Left renal cortex interstitium (tissue), 4 donors: ENCODE data around the gene KAT8. TPM values are rescaled to one million over a fixed set of nuclear protein-coding genes. Genes with fewer than 3 reads are reported as not detected.
"Not testable (repeated sequence)": the region's sequence is repeated elsewhere in the genome, so short reads cannot be mapped to it uniquely, and the experiment has no call there.

ENCODE experiments used
- DNase-seq, 4 donors: peaks; one replicate each; pipeline ENCODE4 v3.0.0-alpha.2; 2013; ENCODE audit warnings: low read depth in 4 of 4, low spot score in 2 of 4, missing footprints in 1 of 4
- polyA plus RNA-seq, 4 donors: library from polyadenylated mRNA; unstranded; fragments of 120-200 nt; gene quantifications; one replicate each; pipeline ENCODE4 v1.2.1, GENCODE V29; 2013; ENCODE audit not compliant: insufficient read length in 4 of 4

KAT8 gene
- polyA plus RNA-seq, 4 donors, result 56.6 to 86.1 (median 70.4) TPM

DNA sequence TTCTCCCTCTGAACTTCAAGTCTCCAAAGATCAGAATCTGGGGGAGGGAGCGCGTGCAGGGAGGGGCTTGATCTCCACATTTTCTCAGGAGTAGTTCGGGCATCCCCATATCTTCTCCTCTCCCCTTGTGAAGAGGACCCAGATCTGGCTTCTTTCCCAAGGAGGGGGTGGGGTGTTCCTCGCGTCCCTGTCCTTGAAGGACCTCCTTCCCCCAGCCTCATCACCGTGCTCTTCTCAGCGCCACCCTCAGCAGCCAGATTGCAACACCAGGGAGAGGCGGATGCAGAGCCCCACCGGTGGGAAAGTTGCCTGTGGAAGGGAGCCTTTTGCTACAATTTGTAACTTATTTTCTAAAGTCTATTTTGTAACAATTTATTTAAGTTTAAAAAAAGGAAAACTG lies 34.4 kb upstream of the KAT8 start:
- DNase-seq, result no peak

DNA sequence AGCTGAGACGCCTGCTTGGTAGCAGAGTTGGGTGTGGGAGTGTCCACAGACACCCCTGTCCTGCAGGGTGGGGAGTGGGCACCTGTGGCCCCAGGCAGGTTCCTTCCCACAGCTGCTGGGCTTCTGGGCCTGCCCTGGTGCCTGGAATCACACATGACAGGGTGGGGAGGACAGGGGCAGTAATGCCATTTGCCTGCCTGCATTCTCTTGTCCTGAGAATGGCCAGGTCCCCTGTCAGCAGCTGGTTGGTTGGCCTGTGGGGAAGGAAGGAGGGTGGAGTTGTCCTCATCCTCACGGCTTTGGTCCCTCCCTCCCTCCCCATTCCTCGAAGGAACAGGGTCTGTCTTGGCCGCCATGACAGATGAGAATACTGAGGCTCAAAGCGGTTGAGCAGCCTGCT lies 33.9 kb upstream of the KAT8 start:
- no peak for DNase-seq

GRCh38 chr16:31083981-31084380 lies 33.5 kb upstream of the KAT8 start:
- DNase-seq, result no peak

DNA sequence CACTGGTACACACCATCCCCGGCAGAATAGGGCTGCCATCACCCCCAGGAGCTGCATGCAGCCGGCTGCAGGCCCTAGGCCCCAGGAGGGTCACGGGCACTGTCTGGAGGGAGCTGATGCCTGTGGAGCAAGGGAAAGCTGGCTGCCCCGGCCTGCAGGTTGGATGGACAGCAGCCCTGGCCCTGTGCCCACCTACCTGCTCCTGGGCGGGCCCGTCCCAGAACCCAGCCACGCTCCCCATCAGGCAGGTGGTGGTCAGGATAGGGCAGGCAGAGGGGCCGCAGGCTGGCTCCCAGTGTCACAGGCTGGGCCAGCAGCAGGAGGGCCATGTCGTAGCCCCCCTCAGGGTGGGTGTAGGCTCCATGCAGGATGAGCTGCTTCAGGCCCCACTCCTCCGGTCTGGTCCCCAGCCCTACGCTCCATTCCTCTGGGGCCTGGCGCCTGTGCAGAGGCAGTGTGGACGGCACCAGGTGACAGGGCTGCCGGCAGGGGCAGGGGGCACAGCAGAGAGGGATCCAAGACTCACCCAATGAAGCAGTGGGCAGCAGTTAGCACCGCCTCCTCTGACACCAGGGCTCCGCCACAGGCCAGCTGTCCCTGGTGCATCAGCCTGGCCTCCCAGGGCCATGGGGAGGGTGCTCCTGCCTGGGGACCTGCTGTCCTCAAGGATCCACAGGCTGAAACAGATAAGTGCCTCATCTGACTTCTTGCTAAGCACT lies 32.7 kb upstream of the KAT8 start:
- no peak for DNase-seq

- no peak for DNase-seq
Observed at GRCh38 chr16:31085411-31085810, 32.1 kb upstream of the KAT8 start.

DNA sequence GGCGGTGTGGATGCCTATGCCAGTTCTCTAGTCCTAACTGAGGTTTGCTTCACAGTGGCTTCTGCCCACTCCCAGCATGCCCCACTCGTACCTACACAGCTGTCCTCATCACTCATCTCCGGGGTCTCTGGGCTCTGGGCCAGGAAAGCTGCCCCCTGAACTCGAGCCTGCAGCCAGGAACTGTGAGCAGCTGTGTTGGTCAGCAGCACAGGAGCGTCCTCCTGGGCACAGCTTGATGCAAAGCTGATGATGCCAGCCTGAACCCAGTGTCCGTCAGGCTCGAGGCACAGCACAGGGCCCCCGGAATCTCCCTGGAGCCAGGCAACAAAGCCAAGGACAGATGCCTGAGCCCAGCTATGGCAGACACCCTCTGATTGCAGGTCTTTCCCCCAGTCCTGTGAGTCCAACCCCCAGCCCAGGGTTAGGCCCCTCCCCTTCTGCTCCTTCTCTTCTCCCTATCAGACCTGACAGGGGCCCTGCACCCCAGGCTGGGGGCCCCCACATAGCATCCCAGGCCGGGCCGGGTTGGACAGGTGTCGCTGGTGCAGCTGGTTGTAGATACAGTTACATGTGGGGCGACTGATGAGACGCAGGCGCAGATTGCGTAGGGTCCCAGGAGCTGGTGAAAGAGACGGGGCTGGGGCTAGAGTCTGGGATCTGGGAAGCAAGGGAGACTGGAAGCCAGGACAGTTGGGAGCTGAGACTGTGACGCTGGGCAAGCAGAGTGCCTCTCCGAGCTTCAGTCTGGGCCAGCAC lies 31.4 kb upstream of the KAT8 start:
- DNase-seq, result no peak

DNA sequence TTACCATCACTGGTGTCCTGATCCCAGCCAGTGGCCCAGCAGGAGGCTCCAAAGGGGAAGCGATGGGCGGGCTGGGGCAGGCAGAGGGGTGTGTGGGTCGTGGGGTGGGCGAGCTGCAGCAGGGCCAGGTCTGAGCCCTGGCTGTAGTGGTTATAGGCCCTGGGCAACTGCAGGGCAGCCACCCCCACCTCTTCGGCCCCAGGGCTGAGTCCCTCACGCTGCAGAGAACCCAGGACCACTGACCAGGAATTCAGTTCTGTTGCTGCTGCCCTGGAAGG lies 30.9 kb upstream of the KAT8 start:
- no peak for DNase-seq

GRCh38 chr16:31087481-31087880 lies 30.0 kb upstream of the KAT8 start:
- DNase-seq, result no peak

- no peak for DNase-seq
Observed at GRCh38 chr16:31087971-31088370, 29.5 kb upstream of the KAT8 start.

DNA sequence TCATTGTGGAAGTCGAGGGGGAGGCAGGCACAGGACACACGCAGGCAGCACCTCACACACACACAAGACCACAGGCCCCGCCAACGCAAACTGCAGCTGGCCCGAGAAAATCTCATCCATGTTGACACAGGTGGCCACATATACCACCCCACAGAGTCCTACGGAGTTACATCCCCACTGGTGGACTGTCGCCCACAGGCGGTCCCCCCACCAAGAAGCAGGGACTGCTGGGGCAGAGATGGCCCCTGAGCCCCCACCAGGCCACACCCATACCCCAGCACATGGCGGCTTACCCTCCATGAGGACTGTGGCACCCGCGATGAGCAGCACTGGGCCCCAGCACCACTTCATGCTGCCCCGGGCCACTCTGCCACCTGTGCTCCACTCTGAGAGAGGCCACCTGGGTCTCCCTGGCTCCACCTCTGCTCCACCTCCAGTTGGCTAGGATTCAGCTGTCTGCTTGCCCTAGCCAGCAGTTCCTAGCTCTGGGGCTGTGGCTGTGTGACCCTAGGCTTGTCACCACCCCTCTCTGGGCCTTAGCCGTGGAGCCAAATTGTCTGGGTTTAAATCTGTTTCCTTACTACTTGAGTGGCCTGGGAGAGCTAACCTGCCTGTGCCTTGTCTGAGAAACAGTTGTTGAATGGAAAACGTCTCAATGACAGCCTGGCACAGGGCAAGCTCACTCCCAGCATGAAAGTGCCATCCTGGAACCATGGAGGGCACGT lies 28.8 kb upstream of the KAT8 start, which contains the start of gene PRSS53:
PRSS53 (minus strand) TSS at position 485 of the 725 bp plus-strand sequence; CDS start at position 351, 134 bp downstream.
- no peak for DNase-seq

DNA sequence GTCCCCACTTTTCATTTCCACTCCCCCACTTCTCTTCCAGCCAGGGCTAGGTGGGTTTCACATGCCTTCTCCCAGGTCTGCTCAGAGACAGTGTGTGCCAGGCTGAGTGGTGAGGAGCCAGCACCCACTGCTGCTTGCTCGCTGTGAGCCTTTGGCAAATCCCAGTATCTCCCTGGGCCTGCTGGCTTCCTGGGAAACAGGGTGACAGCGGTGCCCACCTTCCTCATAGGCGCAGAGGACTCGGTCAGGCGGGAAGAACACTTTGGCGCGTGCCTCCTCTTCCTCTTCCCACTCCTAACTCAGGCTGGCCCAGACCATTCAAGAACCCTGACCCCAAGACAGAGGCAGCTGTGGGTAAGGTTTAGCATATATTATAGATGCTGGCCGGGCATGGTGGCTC lies 28.3 kb upstream of the KAT8 start:
- no peak for DNase-seq

DNA sequence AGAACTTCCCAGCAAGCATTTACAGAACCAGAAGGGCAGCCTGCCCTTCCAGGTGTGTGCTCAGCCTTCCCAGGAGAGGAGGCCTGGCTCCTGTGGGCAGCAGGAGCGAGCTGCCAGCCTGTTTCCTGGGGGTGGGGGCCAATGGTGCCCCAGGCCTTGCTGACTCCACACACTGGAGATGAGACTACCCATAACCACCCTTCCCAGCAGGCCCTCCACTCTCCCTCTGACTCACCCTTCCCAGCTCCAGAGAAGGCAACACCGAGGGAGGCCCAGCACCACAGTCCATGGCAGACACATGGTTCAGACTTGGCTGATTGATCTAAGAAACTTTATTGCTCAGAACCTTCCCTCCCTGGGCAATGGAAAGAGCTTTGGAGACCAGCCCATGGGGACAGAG lies 26.9 kb upstream of the KAT8 start:
- no peak for DNase-seq

DNA sequence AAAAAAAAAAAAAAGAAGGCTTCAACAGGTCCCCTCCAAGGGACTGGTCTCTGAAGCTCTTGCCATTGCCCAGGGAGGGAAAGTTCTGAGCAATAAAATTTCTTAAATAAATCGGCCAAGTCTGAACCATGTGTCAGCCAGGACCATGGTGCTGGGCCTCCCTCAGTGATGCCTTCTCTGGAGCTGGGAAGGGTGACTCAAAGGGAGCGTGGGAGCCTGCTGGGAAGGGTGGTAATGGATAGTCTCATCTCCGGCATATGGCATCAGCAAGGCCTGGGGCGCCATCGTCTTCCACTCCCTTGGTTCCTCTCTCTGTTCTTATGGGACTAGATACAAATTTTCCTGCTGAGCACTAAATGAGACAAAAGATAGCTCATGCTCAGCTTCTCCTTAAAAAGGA lies 25.1 kb upstream of the KAT8 start:
- DNase-seq, result no peak

DNA sequence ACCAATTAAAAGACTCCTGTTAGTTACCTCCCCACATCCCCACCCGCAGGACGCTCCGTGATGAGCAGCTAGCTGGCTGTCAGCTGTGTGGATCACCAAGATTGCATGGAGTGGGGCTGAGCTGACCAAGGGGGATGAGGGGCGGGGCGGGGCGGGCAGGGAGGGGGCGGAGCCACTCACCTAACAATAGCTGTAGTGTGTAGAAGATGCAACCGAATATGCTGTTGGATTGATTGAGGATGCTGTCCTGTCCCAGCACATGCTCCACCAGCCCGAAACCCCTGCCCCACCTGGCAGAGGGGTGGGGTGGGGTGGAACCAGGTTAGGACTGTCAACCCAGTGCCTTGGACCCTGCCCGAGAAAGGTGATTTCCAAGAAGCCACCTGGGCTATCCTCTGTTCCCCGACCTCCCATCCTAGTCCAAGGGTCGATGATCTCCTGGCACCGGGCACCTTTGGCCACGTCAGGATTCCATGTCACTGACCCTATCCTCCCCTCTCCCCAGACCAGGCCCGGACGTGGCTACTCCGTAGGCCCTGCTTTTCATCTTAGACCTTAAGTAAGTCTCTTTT lies 24.2 kb upstream of the KAT8 start:
- DNase-seq, result no peak

- no peak for DNase-seq
Observed at GRCh38 chr16:31094088-31094423, 23.4 kb upstream of the KAT8 start.

- DNase-seq, result peak in 3 of 4 donors; percentile 73 to 89 (median 82)
Observed at GRCh38 chr16:31094424-31095120, 22.9 kb upstream of the KAT8 start, which contains the start of gene VKORC1. Gene VKORC1, minus strand, starts transcription at chr16:31094797. Its CDS starts 68 bp downstream, at chr16:31094729.

GRCh38 chr16:31099860-31100638 lies 17.4 kb upstream of the KAT8 start:
- no peak for DNase-seq

DNA sequence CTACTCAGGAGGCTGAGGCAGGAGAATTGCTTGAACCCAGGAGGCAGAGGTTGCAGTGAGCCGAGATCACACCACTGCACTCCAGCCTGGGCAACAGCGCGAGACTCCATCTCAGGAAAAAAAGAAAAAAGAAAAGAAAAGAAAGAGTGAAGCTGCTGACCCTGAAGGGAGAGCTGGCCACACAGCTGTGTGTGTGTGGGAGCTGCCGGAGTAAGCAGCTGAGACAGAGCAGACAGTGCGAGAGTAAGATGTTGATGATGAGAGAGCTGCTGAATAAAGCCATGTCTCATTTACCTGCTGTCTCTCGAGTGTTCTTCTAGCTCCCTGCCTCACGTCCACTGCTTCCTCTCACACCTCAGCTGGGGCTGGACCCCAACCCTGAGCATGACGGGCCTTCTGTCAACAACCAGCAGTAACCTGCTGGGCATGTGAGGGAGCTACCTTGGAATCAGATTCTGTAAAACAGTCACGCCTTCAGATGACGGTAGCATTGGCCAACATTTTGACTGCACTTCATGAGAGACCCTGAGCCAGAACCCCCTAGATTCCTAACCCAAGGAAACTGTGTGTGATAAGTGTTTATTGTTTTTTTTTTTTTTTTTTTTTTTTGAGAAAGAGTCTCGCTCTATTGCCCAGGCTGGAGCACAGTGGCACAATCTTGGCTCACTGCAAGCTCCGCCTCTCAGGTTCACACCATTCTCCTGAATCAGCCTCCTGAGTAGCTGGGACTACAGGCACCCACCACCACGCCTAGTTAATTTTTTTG lies 16.4 kb upstream of the KAT8 start:
- not testable (repeated sequence) for DNase-seq

DNA sequence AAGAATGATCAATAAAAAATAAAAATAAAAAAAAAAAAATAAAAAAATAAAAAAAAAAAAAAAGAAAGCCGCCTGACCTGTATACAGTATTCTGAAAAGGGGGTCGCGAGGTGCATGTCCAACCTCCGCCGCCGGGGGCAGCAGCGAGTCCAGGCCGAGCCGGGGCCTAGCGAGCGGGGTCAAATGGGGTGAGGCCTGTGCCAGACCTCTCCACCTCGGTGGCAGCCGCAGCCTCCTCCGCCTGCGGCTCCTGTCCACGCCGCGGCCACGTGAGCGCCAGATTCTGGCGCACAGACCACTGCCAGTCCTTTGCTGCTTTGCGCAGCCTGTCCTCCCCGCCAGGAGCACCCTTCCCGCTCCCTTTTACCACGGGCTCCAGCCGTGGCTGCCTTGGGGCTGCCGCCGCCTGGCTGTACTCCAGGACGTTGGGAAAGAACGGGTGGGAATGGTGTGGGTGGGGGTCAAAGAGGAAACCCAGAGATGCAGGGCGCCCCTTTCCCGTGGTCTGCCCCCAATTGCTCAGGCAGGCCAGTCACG lies 11.7 kb upstream of the KAT8 start:
- DNase-seq, result no peak
